Endothelial cell of umbilical vein (primary cell): ENCODE results near the gene SPRED3.

Experiments
- CTCF ChIP-seq, 2 donors: IDR thresholded peaks; 1 replicate in 1 of 2; 2 replicates in 1 of 2; pipeline ENCODE4 v1.5.1; 2011; ENCODE audit warnings: low read length in 2 of 2, mild to moderate bottlenecking in 2 of 2, moderate library complexity in 2 of 2, control low read depth in 1 of 2, inconsistent platforms in 1 of 2, low read depth in 1 of 2; ENCODE audit not compliant: insufficient read depth in 1 of 2; ENCODE audit errors: extremely low read depth in 1 of 2
- EZH2 ChIP-seq: IDR thresholded peaks from 2 replicates; pipeline ENCODE4 v1.6.1; 2012; ENCODE audit warnings: borderline replicate concordance, low read depth, mild to moderate bottlenecking, moderate library complexity, low read length, inconsistent platforms; ENCODE audit not compliant: severe bottlenecking
- FOS ChIP-seq: IDR thresholded peaks from 2 replicates; pipeline ENCODE4 v1.6.1; 2011; ENCODE audit warnings: mild to moderate bottlenecking, low read length, moderate library complexity, borderline replicate concordance; ENCODE audit not compliant: insufficient read depth
- MAX ChIP-seq: IDR thresholded peaks from 2 replicates; pipeline ENCODE4 v1.6.1; 2011; ENCODE audit not compliant: insufficient read depth, insufficient read length
- POLR2A ChIP-seq: IDR thresholded peaks from 2 replicates; pipeline ENCODE4 v1.6.1; 2012; ENCODE audit warnings: low read depth, mild to moderate bottlenecking, control low read depth, low read length
- POLR2AphosphoS5 ChIP-seq: IDR thresholded peaks from 2 replicates; pipeline ENCODE4 v1.6.1; 2012; ENCODE audit warnings: low read depth, mild to moderate bottlenecking, control low read depth, low read length, moderate library complexity; ENCODE audit not compliant: insufficient read depth

- TF ChIP-seq CTCF (IDR thresholded peaks at IDR 0.05; ENCODE audit: extremely low read depth in 1 of 2, insufficient read depth in 1 of 2, low read depth in 1 of 2, low read length in 2 of 2) = no peak
- no peak for TF ChIP-seq POLR2A
- TF ChIP-seq MAX = no peak
- no peak for TF ChIP-seq FOS
- no peak for TF ChIP-seq EZH2
- TF ChIP-seq POLR2AphosphoS5 = no peak
These were observed 24.5 kb downstream of the SPRED3 start for GRCh38 chr19:38412961-38413360.
